K562 (cell line): ENCODE results near the gene SAE1. TPM values are rescaled to one million over a fixed set of nuclear protein-coding genes. Genes with fewer than 3 reads are reported as not detected.

Source experiments
- ATF2 ChIP-seq: sonication (generic); formaldehyde crosslinking; IDR thresholded peaks from 2 replicates; pipeline ENCODE4 v1.8.1; 2022; ENCODE audit warnings: missing genetic modification reagents
- CHD1 ChIP-seq: fragments of 200-600 bp; sonication (generic); IDR thresholded peaks from one replicate; pipeline ENCODE4 v1.6.1; 2012; ENCODE audit warnings: mild to moderate bottlenecking, moderate library complexity, low read length, inconsistent platforms
- EP300 ChIP-seq: IDR thresholded peaks from 2 replicates; pipeline ENCODE4 v1.6.1; 2012; ENCODE audit warnings: low read length, improper control_type of control experiment
- ETV5 ChIP-seq: sonication (generic); formaldehyde crosslinking; IDR thresholded peaks from 2 replicates; pipeline ENCODE4 v1.4.0; 2020; ENCODE audit warnings: low read depth, mild to moderate bottlenecking, missing genetic modification reagents
- HOXB6 ChIP-seq: fragments of 250-450 bp; sonication (Bioruptor Pico); IDR thresholded peaks from 2 replicates; pipeline ENCODE4 v1.5.1; 2022; ENCODE audit warnings: mild to moderate bottlenecking, borderline replicate concordance
- JUND ChIP-seq, 2 experiments: IDR thresholded peaks; 2 replicates in 1 of 2; 3 replicates in 1 of 2; pipeline ENCODE4 v1.6.1; 2011; ENCODE audit warnings: borderline replicate concordance in 2 of 2, low read depth in 2 of 2, low read length in 2 of 2, improper control_type of control experiment in 1 of 2, missing biosample characterization in 1 of 2, missing genetic modification characterization in 1 of 2, missing genetic modification reagents in 1 of 2
- MAZ ChIP-seq, 2 experiments: fragments of 450-650 bp in 1 of 2; sonication (generic) in 1 of 2; formaldehyde crosslinking; IDR thresholded peaks in 1 of 2; conservative IDR thresholded peaks in 1 of 2; 2 replicates each; pipeline versions ENCODE4 v1.4.0 to v1.5.0; 2020; ENCODE audit warnings: mild to moderate bottlenecking in 1 of 2, missing genetic modification reagents in 1 of 2
- NCOA1 ChIP-seq: fragments of 450-650 bp; IDR thresholded peaks from 2 replicates; pipeline ENCODE4 v1.6.1; 2016; ENCODE audit warnings: low read depth
- OTX1 ChIP-seq: fragments of 450-650 bp; formaldehyde crosslinking; IDR thresholded peaks from 2 replicates; pipeline ENCODE4 v1.4.0; 2022; ENCODE audit warnings: mild to moderate bottlenecking
- PHB ChIP-seq: fragments of 250-450 bp; sonication (Bioruptor Pico); IDR thresholded peaks from 2 replicates; pipeline ENCODE4 v1.5.0; 2021
- RCOR1 ChIP-seq, 2 experiments: IDR thresholded peaks; 2 replicates each; pipeline ENCODE4 v1.6.1; 2012; ENCODE audit warnings: low read depth in 2 of 2, low read length in 2 of 2, borderline replicate concordance in 1 of 2, improper control_type of control experiment in 1 of 2
- SMAD2 ChIP-seq: fragments of 150-350 bp; IDR thresholded peaks from 2 replicates; pipeline ENCODE4 v1.6.1; 2014; ENCODE audit warnings: low read depth, mild to moderate bottlenecking, low read length
- SMAD4 ChIP-seq: fragments of 250-450 bp; sonication (Bioruptor Pico); conservative IDR thresholded peaks from 2 replicates; pipeline ENCODE4 v1.8.0; 2021; ENCODE audit warnings: inconsistent platforms, mild to moderate bottlenecking, moderate library complexity
- SRSF7 ChIP-seq: fragments of 200-400 bp; formaldehyde crosslinking; optimal IDR thresholded peaks from 2 replicates; pipeline ENCODE3; 2017; ENCODE audit warnings: mild to moderate bottlenecking, low read depth, low read length
- TAF9B ChIP-seq: fragments of 450-650 bp; IDR thresholded peaks from 2 replicates; pipeline ENCODE4 v1.6.1; 2018; ENCODE audit warnings: mild to moderate bottlenecking; ENCODE audit not compliant: partially characterized antibody
- UBTF ChIP-seq, 2 experiments: IDR thresholded peaks; 2 replicates each; pipeline ENCODE4 v1.6.1; 2012; ENCODE audit warnings: improper control_type of control experiment in 2 of 2, low read depth in 2 of 2, low read length in 2 of 2, borderline replicate concordance in 1 of 2
- ZKSCAN3 ChIP-seq: fragments of 250-450 bp; sonication (Bioruptor Pico); IDR thresholded peaks from 2 replicates; pipeline ENCODE4 v1.4.0; 2020
- ZNF282 ChIP-seq: sonication (generic); formaldehyde crosslinking; IDR thresholded peaks from 2 replicates; pipeline ENCODE4 v1.8.1; 2023; ENCODE audit warnings: missing genetic modification reagents
- ZNF347 ChIP-seq: fragments of 450-650 bp; formaldehyde crosslinking; IDR thresholded peaks from 2 replicates; pipeline ENCODE4 v1.4.0; 2020; ENCODE audit warnings: low read depth, mild to moderate bottlenecking, moderate library complexity
- ZNF778 ChIP-seq: fragments of 450-650 bp; formaldehyde crosslinking; IDR thresholded peaks from 2 replicates; pipeline ENCODE4 v1.4.0; 2020; ENCODE audit warnings: mild to moderate bottlenecking, moderate library complexity
- polyA plus RNA-seq, 8 experiments: library from polyadenylated mRNA; depleted of rRNA in 4 of 8; stranded (reverse) in 5 of 8; unstranded in 3 of 8; fragments of >200 nt; fragmentation: Nextera tagmentation in 2 of 8; fragmentation: Illumina TruSeq in 1 of 8; extraction: Ambion mirVana in 2 of 8; extraction: Trizol in 1 of 8; gene quantifications; 2 replicates each; pipeline versions ENCODE4 v1.2.1 to v1.2.3, GENCODE V29; 2011 to 2014; ENCODE audit warnings: inconsistent platforms in 1 of 8, missing spikeins in 1 of 8
- total RNA-seq, 7 experiments: library from RNA; depleted of rRNA in 6 of 7; stranded (reverse); fragments of >200 nt in 6 of 7; fragmentation: Illumina TruSeq in 2 of 7; extraction: Trizol in 2 of 7; gene quantifications; 2 replicates each; pipeline versions ENCODE4 v1.2.1 to v1.2.3, GENCODE V29; 2011 to 2021; ENCODE audit warnings: low replicate concordance in 1 of 7
- TF ChIP-seq, protein P1 (sequence below): sonication (generic); formaldehyde crosslinking; IDR thresholded peaks from 2 replicates; pipeline ENCODE4 v1.8.0; 2023; ENCODE audit warnings: mild to moderate bottlenecking, missing genetic modification reagents

The SAE1 gene
- total and polyA plus RNA-seq, 9 of the 15 experiments (the other 6 are each of a cell fraction or from before 2014, with no cell fraction given): 82.8 to 299 (median 217) TPM

DNA sequence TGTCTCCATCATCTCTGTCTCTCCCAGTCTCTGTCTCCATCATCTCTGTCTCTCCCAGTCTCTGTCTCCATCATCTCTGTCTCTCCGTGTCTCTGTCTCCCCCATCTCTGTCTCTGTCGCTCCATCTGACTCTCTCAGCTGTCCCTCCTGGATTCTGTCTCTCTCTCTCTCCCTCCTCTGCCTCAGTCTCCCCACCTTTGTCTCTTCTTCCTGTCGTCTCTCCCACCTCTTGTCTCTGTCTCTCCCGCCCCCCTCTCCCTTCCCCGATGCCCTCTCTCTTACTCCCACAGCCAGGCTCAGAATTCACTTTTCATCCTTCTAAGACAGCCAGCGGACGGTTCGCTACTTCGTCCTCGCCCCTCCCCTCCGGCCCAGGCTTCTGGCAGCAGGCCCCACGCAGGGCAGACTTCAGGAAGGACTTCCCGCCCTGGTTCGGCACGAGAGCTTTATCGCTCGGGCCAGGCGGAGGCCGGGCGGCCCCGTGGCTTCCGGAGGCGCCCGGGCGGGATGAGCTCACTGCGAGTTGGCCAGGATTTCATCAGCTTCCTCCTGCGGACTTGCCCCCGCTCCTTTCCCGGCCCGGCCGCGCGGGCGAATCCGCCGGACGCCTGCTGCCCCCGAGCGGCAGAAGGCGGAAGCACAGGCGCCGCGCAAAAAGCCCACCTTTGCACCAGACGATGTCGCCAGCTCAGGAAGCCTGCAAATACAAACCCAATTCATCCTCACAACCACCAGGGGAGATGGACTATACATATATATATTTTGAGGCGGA lies 113.3 kb downstream of the SAE1 start (continued):
- TF ChIP-seq UBTF (IDR thresholded peaks at IDR 0.05; ENCODE audit: borderline replicate concordance in 1 of 2, low read depth in 2 of 2, low read length in 2 of 2): peak; percentile 34 to 77; a peak in 2 of 4 replicates
- TF ChIP-seq EP300: peak; percentile 100
- TF ChIP-seq TAF9B: peak; percentile 86
- TF ChIP-seq ZNF347: no peak
- no peak for TF ChIP-seq SMAD2
- peak; percentile 100 for TF ChIP-seq ETV5 (CRISPR knock-in tag)
- peak; percentile 91 for TF ChIP-seq NCOA1
- TF ChIP-seq ZKSCAN3 (CRISPR knock-in tag): no peak
- TF ChIP-seq ATF2 (CRISPR knock-in tag): peak; percentile 98
- TF ChIP-seq ZNF282 (CRISPR knock-in tag): no peak
- peak; percentile 99 for TF ChIP-seq JUND (IDR thresholded peaks at IDR 0.05; ENCODE audit: borderline replicate concordance, low read depth, low read length)
- peak; percentile 95; the same call in 1 of the 3 replicates for TF ChIP-seq JUND (tag; IDR thresholded peaks at IDR 0.05; ENCODE audit: borderline replicate concordance, low read depth, low read length)
- peak; percentile 96 for TF ChIP-seq OTX1 (CRISPR knock-in tag)
- no peak for TF ChIP-seq SRSF7
- no peak for TF ChIP-seq HOXB6 (CRISPR knock-in tag)
- TF ChIP-seq CHD1: peak; percentile 63
- TF ChIP-seq, protein P1, sequence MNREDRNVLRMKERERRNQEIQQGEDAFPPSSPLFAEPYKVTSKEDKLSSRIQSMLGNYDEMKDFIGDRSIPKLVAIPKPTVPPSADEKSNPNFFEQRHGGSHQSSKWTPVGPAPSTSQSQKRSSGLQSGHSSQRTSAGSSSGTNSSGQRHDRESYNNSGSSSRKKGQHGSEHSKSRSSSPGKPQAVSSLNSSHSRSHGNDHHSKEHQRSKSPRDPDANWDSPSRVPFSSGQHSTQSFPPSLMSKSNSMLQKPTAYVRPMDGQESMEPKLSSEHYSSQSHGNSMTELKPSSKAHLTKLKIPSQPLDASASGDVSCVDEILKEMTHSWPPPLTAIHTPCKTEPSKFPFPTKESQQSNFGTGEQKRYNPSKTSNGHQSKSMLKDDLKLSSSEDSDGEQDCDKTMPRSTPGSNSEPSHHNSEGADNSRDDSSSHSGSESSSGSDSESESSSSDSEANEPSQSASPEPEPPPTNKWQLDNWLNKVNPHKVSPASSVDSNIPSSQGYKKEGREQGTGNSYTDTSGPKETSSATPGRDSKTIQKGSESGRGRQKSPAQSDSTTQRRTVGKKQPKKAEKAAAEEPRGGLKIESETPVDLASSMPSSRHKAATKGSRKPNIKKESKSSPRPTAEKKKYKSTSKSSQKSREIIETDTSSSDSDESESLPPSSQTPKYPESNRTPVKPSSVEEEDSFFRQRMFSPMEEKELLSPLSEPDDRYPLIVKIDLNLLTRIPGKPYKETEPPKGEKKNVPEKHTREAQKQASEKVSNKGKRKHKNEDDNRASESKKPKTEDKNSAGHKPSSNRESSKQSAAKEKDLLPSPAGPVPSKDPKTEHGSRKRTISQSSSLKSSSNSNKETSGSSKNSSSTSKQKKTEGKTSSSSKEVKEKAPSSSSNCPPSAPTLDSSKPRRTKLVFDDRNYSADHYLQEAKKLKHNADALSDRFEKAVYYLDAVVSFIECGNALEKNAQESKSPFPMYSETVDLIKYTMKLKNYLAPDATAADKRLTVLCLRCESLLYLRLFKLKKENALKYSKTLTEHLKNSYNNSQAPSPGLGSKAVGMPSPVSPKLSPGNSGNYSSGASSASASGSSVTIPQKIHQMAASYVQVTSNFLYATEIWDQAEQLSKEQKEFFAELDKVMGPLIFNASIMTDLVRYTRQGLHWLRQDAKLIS (CRISPR knock-in tag): peak; percentile 99
- TF ChIP-seq MAZ (CRISPR knock-in tag; conservative IDR thresholded peaks at IDR 0.05 in 1 of 2, IDR thresholded peaks at IDR 0.05 in 1 of 2): peak; percentile 100
- TF ChIP-seq PHB (CRISPR knock-in tag): no peak
- no peak for TF ChIP-seq ZNF778 (CRISPR knock-in tag)
- TF ChIP-seq SMAD4 (CRISPR knock-in tag): peak; percentile 98
- peak in 1 of 2 experiments; percentile 98 for TF ChIP-seq RCOR1 (IDR thresholded peaks at IDR 0.05; ENCODE audit: borderline replicate concordance in 1 of 2, low read depth in 2 of 2, low read length in 2 of 2)
